ENCODE measurements around the gene PHOSPHO2. TPM values are rescaled to one million over a fixed set of nuclear protein-coding genes. Genes with fewer than 3 reads are reported as not detected.

The PHOSPHO2 gene
- total RNA-seq, 1 experiment from 2014 or later = 12.7 TPM

DNA sequence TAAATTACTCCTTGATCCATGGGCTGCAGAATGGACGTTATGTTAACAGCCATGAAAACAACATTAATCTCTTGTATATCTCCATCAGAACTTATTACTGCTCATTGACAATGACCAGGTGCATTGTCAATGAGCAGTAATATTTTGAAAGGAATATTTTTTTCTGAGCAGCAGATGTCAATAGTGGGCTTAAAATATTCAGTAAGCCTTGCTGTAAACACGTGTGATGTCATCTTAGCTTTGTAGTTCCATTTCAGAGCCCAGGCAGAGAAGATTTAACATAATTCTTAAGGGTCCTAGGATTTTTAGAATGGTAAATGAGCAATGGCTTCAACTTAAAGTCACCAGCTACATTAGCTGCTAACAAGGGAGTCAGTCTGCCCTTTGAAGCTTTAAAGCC lies 26.7 kb upstream of the PHOSPHO2 start:
- intact Hi-C loops (cut with micrococcal nuclease; ENCODE audit: unreplicated experiment) = no loop called here
- CTCF ChIA-PET = no interaction called here
- DNase-seq = no peak
- Mint-ChIP-seq H3K4me1 (ENCODE audit: low read depth, unreplicated experiment) (no peaks in the 10 kb centered on the region), H3K27ac (ENCODE audit: unreplicated experiment) (no peak overlapping the region), H3K4me3 (ENCODE audit: low read depth, unreplicated experiment) (no peak overlapping the region), H3K9me3 (ENCODE audit: low read depth, unreplicated experiment) (peaks cover 2% of the 10 kb centered on the region), H3K27me3 (ENCODE audit: unreplicated experiment) (no peaks in the 10 kb centered on the region), H3K36me3 (ENCODE audit: insufficient read depth, unreplicated experiment) (no peaks in the 10 kb centered on the region)
- BruUV-seq (replicated peaks) = no TSS peak
- TF ChIP-seq, protein P1, sequence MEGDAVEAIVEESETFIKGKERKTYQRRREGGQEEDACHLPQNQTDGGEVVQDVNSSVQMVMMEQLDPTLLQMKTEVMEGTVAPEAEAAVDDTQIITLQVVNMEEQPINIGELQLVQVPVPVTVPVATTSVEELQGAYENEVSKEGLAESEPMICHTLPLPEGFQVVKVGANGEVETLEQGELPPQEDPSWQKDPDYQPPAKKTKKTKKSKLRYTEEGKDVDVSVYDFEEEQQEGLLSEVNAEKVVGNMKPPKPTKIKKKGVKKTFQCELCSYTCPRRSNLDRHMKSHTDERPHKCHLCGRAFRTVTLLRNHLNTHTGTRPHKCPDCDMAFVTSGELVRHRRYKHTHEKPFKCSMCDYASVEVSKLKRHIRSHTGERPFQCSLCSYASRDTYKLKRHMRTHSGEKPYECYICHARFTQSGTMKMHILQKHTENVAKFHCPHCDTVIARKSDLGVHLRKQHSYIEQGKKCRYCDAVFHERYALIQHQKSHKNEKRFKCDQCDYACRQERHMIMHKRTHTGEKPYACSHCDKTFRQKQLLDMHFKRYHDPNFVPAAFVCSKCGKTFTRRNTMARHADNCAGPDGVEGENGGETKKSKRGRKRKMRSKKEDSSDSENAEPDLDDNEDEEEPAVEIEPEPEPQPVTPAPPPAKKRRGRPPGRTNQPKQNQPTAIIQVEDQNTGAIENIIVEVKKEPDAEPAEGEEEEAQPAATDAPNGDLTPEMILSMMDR (IDR thresholded peaks at IDR 0.05; ENCODE audit: unreplicated experiment) = no peak

DNA sequence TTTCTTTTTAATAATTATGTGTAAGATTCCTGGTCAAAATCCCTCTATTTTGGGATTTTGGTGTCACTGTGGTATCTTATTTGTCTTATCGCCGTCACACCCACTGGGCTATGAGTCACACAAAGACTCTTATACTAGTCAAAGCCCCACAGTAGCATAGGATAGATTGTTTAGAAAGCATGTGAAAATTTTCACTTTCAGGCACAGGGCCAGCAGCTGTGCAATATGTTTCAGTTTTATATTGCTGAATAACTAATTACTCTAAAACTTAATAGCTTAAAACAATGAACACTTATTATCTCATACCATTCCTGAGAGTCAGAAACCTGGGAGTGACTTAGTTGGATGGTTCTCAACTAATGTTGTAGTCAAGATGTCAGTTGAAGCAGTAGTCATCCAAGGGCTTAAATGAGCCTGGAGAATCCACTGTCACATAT lies 24.0 kb upstream of the PHOSPHO2 start:
- BruUV-seq (replicated peaks) = no TSS peak
- CTCF ChIA-PET = interaction anchor here (0.5 to 0.7 kb wide), 3 partner anchors 22 to 248 kb away, joined by 3 to 4 read pairs (median 4); no protein-coding TSS in a partner anchor
- Mint-ChIP-seq H3K27ac (ENCODE audit: unreplicated experiment) (no peak overlapping the region), H3K4me1 (ENCODE audit: low read depth, unreplicated experiment) (no peaks in the 10 kb centered on the region), H3K9me3 (ENCODE audit: low read depth, unreplicated experiment) (peaks cover 2% of the 10 kb centered on the region), H3K4me3 (ENCODE audit: low read depth, unreplicated experiment) (no peak overlapping the region), H3K27me3 (ENCODE audit: unreplicated experiment) (no peaks in the 10 kb centered on the region), H3K36me3 (ENCODE audit: insufficient read depth, unreplicated experiment) (no peaks in the 10 kb centered on the region)
- intact Hi-C loops (cut with micrococcal nuclease; ENCODE audit: unreplicated experiment) = no loop called here
- DNase-seq = no peak
- TF ChIP-seq, protein P1 (IDR thresholded peaks at IDR 0.05; ENCODE audit: unreplicated experiment) = no peak

DNA sequence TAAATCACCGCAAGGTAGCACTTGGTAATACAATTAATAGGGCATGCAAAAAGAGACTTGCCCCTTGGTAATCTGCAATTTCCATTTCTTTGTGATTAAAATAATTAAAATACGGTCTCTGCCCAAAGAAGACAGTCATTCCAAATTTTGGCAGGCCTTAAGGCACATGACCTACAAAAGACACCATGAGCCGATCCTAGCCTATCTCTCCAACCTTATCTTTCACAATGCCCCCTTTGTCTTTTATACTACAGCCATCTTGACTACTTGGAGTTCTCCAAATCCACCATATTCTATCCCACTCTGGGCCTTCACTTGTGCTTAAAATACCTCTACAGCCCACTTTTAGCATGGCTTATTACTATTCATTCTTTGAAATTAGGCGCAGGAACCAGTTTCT lies 23.3 kb upstream of the PHOSPHO2 start:
- H3K27me3 Mint-ChIP-seq (ENCODE audit: unreplicated experiment) = no peaks in the 10 kb centered on the region
- TF ChIP-seq, protein P1 (IDR thresholded peaks at IDR 0.05; ENCODE audit: unreplicated experiment) = no peak
- CTCF ChIA-PET = no interaction called here
- no peaks in the 10 kb centered on the region for H3K4me1 Mint-ChIP-seq (ENCODE audit: low read depth, unreplicated experiment)
- intact Hi-C loops (cut with micrococcal nuclease; ENCODE audit: unreplicated experiment) = no loop called here
- no peak overlapping the region for H3K4me3 Mint-ChIP-seq (ENCODE audit: low read depth, unreplicated experiment)
- no peak overlapping the region for H3K27ac Mint-ChIP-seq (ENCODE audit: unreplicated experiment)
- H3K36me3 Mint-ChIP-seq (ENCODE audit: insufficient read depth, unreplicated experiment) = no peaks in the 10 kb centered on the region
- H3K9me3 Mint-ChIP-seq (ENCODE audit: low read depth, unreplicated experiment) = peaks cover 2% of the 10 kb centered on the region
- BruUV-seq (replicated peaks) = no TSS peak
- no peak for DNase-seq

DNA sequence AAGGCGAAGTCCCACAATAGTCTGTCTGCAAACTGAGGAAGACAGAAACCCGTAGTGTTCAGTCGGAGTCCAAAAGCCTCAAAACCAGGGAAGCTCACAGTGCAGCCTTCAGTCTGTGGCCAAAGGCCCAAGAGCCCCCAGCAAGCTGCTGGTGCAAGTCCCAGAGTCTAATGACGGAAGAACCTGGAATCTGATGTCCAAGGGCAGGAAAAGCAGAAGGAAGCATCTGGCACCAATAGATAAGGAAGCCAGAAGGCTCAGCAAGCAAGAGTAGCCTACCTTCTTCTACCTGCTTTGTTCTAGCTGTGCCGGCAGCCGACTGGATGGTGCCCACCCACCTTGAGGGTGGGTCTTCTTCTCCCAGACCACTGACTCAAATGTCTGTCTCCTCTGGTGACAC lies 21.9 kb upstream of the PHOSPHO2 start:
- no TSS peak for BruUV-seq (replicated peaks)
- Mint-ChIP-seq H3K9me3 (ENCODE audit: low read depth, unreplicated experiment) (peaks cover 2% of the 10 kb centered on the region), H3K27me3 (ENCODE audit: unreplicated experiment) (no peaks in the 10 kb centered on the region), H3K4me1 (ENCODE audit: low read depth, unreplicated experiment) (no peaks in the 10 kb centered on the region), H3K4me3 (ENCODE audit: low read depth, unreplicated experiment) (no peak overlapping the region), H3K27ac (ENCODE audit: unreplicated experiment) (no peak overlapping the region), H3K36me3 (ENCODE audit: insufficient read depth, unreplicated experiment) (no peaks in the 10 kb centered on the region)
- CTCF ChIA-PET = no interaction called here
- TF ChIP-seq, protein P1 (IDR thresholded peaks at IDR 0.05; ENCODE audit: unreplicated experiment) = no peak
- DNase-seq = no peak
- intact Hi-C loops (cut with micrococcal nuclease; ENCODE audit: unreplicated experiment) = no loop called here

Measured in Calu3 (cell line).